ENCODE results near the gene KARS1.

KARS1 gene

GRCh38 chr16:75682308-75682707, 34.8 kb upstream of the KARS1 start:
- Histone ChIP-seq H3K9me3 (ENCODE audit: insufficient read depth, low read length, severe bottlenecking) (peaks cover 9% of the 10 kb centered on the region), H3K27ac (ENCODE audit: low read length) (no peak overlapping the region), H3K27me3 (ENCODE audit: insufficient read depth, low read length, poor library complexity) (no peaks in the 10 kb centered on the region), H3K9ac (ENCODE audit: low read depth, low read length) (no peak overlapping the region), H3K4me2 (ENCODE audit: insufficient read depth, low read length) (no peak overlapping the region), H3K4me3 (ENCODE audit: low read depth in 1 of 2, low read length in 2 of 2) (no peak overlapping the region), H3K4me1 (ENCODE audit: insufficient read depth, low read length) (no peaks in the 10 kb centered on the region), H4K20me1 (ENCODE audit: insufficient read depth, low read length) (no peaks in the 10 kb centered on the region), H2AFZ (ENCODE audit: low read depth, low read length) (no peak overlapping the region), H3K36me3 (ENCODE audit: insufficient read depth, low read length) (no peaks in the 10 kb centered on the region), H3K79me2 (ENCODE audit: insufficient read depth, low read length) (no peaks in the 10 kb centered on the region)
- DNase-seq (no peak), ATAC-seq (ENCODE audit: insufficient read depth, low read depth) (no peak)
- TF ChIP-seq, protein P1, sequence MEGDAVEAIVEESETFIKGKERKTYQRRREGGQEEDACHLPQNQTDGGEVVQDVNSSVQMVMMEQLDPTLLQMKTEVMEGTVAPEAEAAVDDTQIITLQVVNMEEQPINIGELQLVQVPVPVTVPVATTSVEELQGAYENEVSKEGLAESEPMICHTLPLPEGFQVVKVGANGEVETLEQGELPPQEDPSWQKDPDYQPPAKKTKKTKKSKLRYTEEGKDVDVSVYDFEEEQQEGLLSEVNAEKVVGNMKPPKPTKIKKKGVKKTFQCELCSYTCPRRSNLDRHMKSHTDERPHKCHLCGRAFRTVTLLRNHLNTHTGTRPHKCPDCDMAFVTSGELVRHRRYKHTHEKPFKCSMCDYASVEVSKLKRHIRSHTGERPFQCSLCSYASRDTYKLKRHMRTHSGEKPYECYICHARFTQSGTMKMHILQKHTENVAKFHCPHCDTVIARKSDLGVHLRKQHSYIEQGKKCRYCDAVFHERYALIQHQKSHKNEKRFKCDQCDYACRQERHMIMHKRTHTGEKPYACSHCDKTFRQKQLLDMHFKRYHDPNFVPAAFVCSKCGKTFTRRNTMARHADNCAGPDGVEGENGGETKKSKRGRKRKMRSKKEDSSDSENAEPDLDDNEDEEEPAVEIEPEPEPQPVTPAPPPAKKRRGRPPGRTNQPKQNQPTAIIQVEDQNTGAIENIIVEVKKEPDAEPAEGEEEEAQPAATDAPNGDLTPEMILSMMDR (IDR thresholded peaks at IDR 0.05; ENCODE audit: borderline replicate concordance, extremely low read depth, low read length, poor library complexity, severe bottlenecking) = no peak
- TF ChIP-seq EZH2 (IDR thresholded peaks at IDR 0.05; ENCODE audit: borderline replicate concordance, low read depth, low read length, severe bottlenecking) = no peak

- Histone ChIP-seq H3K4me1 (ENCODE audit: insufficient read depth, low read length) (no peaks in the 10 kb centered on the region), H3K27ac (ENCODE audit: low read length) (no peak overlapping the region), H3K4me2 (ENCODE audit: insufficient read depth, low read length) (no peak overlapping the region), H3K9ac (ENCODE audit: low read depth, low read length) (no peak overlapping the region), H3K36me3 (ENCODE audit: insufficient read depth, low read length) (no peaks in the 10 kb centered on the region), H3K4me3 (ENCODE audit: low read depth in 1 of 2, low read length in 2 of 2) (no peak overlapping the region), H3K27me3 (ENCODE audit: insufficient read depth, low read length, poor library complexity) (no peaks in the 10 kb centered on the region), H4K20me1 (ENCODE audit: insufficient read depth, low read length) (no peaks in the 10 kb centered on the region), H2AFZ (ENCODE audit: low read depth, low read length) (no peak overlapping the region), H3K9me3 (ENCODE audit: insufficient read depth, low read length, severe bottlenecking) (peaks cover 2% of the 10 kb centered on the region), H3K79me2 (ENCODE audit: insufficient read depth, low read length) (no peaks in the 10 kb centered on the region)
- no peak for TF ChIP-seq EZH2 (IDR thresholded peaks at IDR 0.05; ENCODE audit: borderline replicate concordance, low read depth, low read length, severe bottlenecking)
- TF ChIP-seq, protein P1 (IDR thresholded peaks at IDR 0.05; ENCODE audit: borderline replicate concordance, extremely low read depth, low read length, poor library complexity, severe bottlenecking) = no peak
- DNase-seq (no peak), ATAC-seq (ENCODE audit: insufficient read depth, low read depth) (no peak)
Observed at GRCh38 chr16:75679366-75679765, 31.9 kb upstream of the KARS1 start.

DNA sequence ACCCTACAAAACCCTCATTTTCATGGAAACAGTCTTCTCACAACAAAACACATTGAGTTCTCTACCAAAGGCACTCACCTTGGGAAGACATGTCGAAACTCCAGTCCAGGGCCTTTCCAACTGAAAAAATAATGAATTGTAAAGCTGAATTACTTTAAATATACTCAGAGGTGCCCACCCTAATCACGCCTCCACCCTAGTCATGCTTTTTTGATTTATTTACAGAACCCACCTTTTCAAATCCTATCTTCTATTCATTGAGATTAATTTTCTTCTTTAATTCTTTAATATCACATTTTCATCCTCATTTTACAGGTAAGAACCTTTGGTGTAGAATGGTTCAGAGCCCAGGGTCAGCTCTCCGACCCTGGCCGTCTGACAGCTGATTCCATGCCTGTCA, 29.4 kb upstream of the KARS1 start, which contains the start of gene CPHXL2:
Gene CPHXL2 (minus strand): TSS at position 101 of the 400 bp plus-strand sequence. CDS start 10 bp downstream, at position 91.
- H3K27ac ChIP-seq (ENCODE audit: low read length) = no peak within 1 kb of the TSS
- H3K9ac ChIP-seq (ENCODE audit: low read depth, low read length) = no peak within 1 kb of the TSS
- TF ChIP-seq, protein P1 (IDR thresholded peaks at IDR 0.05; ENCODE audit: borderline replicate concordance, extremely low read depth, low read length, poor library complexity, severe bottlenecking) = no peak
- TF ChIP-seq EZH2 (IDR thresholded peaks at IDR 0.05; ENCODE audit: borderline replicate concordance, low read depth, low read length, severe bottlenecking) = no peak
- H3K4me1 ChIP-seq (ENCODE audit: insufficient read depth, low read length) = no peaks in the 10 kb centered on the region
- H3K27me3 ChIP-seq (ENCODE audit: insufficient read depth, low read length, poor library complexity) = no peaks in the 10 kb centered on the region
- DNase-seq = no peak
- no peak within 1 kb of the TSS for H3K4me3 ChIP-seq (ENCODE audit: low read depth in 1 of 2, low read length in 2 of 2)
- H3K36me3 ChIP-seq (ENCODE audit: insufficient read depth, low read length) = no peaks in the 10 kb centered on the region
- H3K9me3 ChIP-seq (ENCODE audit: insufficient read depth, low read length, severe bottlenecking) = no peaks in the 10 kb centered on the region
- H4K20me1 ChIP-seq (ENCODE audit: insufficient read depth, low read length) = no peaks in the 10 kb centered on the region
- no peak within 1 kb of the TSS for H2AFZ ChIP-seq (ENCODE audit: low read depth, low read length)
- no peak for ATAC-seq (ENCODE audit: insufficient read depth, low read depth)
- H3K4me2 ChIP-seq (ENCODE audit: insufficient read depth, low read length) = no peak within 1 kb of the TSS
- no peaks in the 10 kb centered on the region for H3K79me2 ChIP-seq (ENCODE audit: insufficient read depth, low read length)

DNA sequence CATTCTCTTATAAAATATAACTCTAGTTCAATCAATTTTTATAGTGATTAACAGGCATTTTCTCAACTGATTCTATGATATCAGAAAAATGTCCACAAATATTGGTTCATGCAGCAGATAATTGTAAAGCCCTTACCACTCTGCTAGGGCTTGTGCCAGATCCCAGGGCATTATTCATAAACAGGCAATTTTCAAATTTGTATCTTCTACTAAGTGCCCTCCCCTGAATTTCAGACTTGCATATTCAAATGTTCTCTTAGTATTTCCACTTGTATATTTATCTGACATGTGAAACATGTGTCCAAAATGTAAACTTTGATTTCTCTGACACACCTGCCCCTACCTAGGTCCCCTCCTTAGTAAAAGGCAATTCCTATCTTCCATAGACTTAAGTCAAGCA, 20.0 kb upstream of the KARS1 start:
- Histone ChIP-seq H2AFZ (ENCODE audit: low read depth, low read length) (no peak overlapping the region), H3K4me1 (ENCODE audit: insufficient read depth, low read length) (no peaks in the 10 kb centered on the region), H3K9me3 (ENCODE audit: insufficient read depth, low read length, severe bottlenecking) (no peaks in the 10 kb centered on the region), H3K27me3 (ENCODE audit: insufficient read depth, low read length, poor library complexity) (no peaks in the 10 kb centered on the region), H3K9ac (ENCODE audit: low read depth, low read length) (no peak overlapping the region), H3K27ac (ENCODE audit: low read length) (no peak overlapping the region), H3K4me3 (ENCODE audit: low read depth in 1 of 2, low read length in 2 of 2) (no peak overlapping the region), H3K4me2 (ENCODE audit: insufficient read depth, low read length) (no peak overlapping the region), H3K36me3 (ENCODE audit: insufficient read depth, low read length) (no peaks in the 10 kb centered on the region), H3K79me2 (ENCODE audit: insufficient read depth, low read length) (no peaks in the 10 kb centered on the region), H4K20me1 (ENCODE audit: insufficient read depth, low read length) (no peaks in the 10 kb centered on the region)
- DNase-seq = no peak
- TF ChIP-seq, protein P1 (IDR thresholded peaks at IDR 0.05; ENCODE audit: borderline replicate concordance, extremely low read depth, low read length, poor library complexity, severe bottlenecking) = no peak
- no peak for TF ChIP-seq EZH2 (IDR thresholded peaks at IDR 0.05; ENCODE audit: borderline replicate concordance, low read depth, low read length, severe bottlenecking)
- no peak for ATAC-seq (ENCODE audit: insufficient read depth, low read depth)
